ENCODE results near the gene ARHGAP26. TPM values are rescaled to one million over a fixed set of nuclear protein-coding genes. Genes with fewer than 3 reads are reported as not detected.
"Not testable (repeated sequence)": the region's sequence is repeated elsewhere in the genome, so short reads cannot be mapped to it uniquely, and the experiment has no call there.

Gene ARHGAP26
- total RNA-seq, 1 experiment from 2014 or later = 5.5 TPM

- DNase-seq (ENCODE audit: low read depth) = no peak
These were observed 160.4 kb downstream of the ARHGAP26 start for GRCh38 chr5:142930395-142931110.

GRCh38 chr5:142931896-142932686 lies 161.9 kb downstream of the ARHGAP26 start:
- no peak for DNase-seq (ENCODE audit: low read depth)

GRCh38 chr5:142934051-142934762 lies 164.0 kb downstream of the ARHGAP26 start:
- DNase-seq (ENCODE audit: low read depth) = no peak

GRCh38 chr5:142935014-142935413 lies 164.8 kb downstream of the ARHGAP26 start:
- no peak for DNase-seq (ENCODE audit: low read depth)

- no peak for DNase-seq (ENCODE audit: low read depth)
These were observed 167.2 kb downstream of the ARHGAP26 start for GRCh38 chr5:142937374-142937773.

- DNase-seq (ENCODE audit: low read depth) = no peak
These were observed 168.2 kb downstream of the ARHGAP26 start for GRCh38 chr5:142938266-142938880.

GRCh38 chr5:142939006-142939405 lies 168.8 kb downstream of the ARHGAP26 start:
- no peak for DNase-seq (ENCODE audit: low read depth)

- DNase-seq (ENCODE audit: low read depth) = no peak
These were observed 169.7 kb downstream of the ARHGAP26 start for GRCh38 chr5:142939884-142940283.

- no peak for DNase-seq (ENCODE audit: low read depth)
These were observed 171.1 kb downstream of the ARHGAP26 start for GRCh38 chr5:142941245-142941644.

GRCh38 chr5:142942901-142943300 lies 172.7 kb downstream of the ARHGAP26 start:
- DNase-seq (ENCODE audit: low read depth) = no peak

- no peak for DNase-seq (ENCODE audit: low read depth)
These were observed 174.0 kb downstream of the ARHGAP26 start for GRCh38 chr5:142944140-142944539.

GRCh38 chr5:142945321-142945720 lies 175.1 kb downstream of the ARHGAP26 start:
- DNase-seq (ENCODE audit: low read depth) = no peak

GRCh38 chr5:142945845-142946244 lies 175.7 kb downstream of the ARHGAP26 start:
- no peak for DNase-seq (ENCODE audit: low read depth)

GRCh38 chr5:142946547-142947426 lies 176.6 kb downstream of the ARHGAP26 start:
- no peak for DNase-seq (ENCODE audit: low read depth)

- DNase-seq (ENCODE audit: low read depth) = no peak
These were observed 177.2 kb downstream of the ARHGAP26 start for GRCh38 chr5:142947427-142947709.

- DNase-seq (ENCODE audit: low read depth) = peak; percentile 19
These were observed 182.1 kb downstream of the ARHGAP26 start for GRCh38 chr5:142952229-142952628.

- DNase-seq (ENCODE audit: low read depth) = not testable (repeated sequence)
These were observed 182.7 kb downstream of the ARHGAP26 start for GRCh38 chr5:142952871-142953270.

GRCh38 chr5:142954455-142954854 lies 184.3 kb downstream of the ARHGAP26 start:
- no peak for DNase-seq (ENCODE audit: low read depth)

- no peak for DNase-seq (ENCODE audit: low read depth)
These were observed 185.5 kb downstream of the ARHGAP26 start for GRCh38 chr5:142955628-142956027.

GRCh38 chr5:142957528-142957927 lies 187.4 kb downstream of the ARHGAP26 start:
- no peak for DNase-seq (ENCODE audit: low read depth)
